ENCODE data around the gene PIBF1.
"Not testable (repeated sequence)": the region's sequence is repeated elsewhere in the genome, so short reads cannot be mapped to it uniquely, and the experiment has no call there.

The PIBF1 gene

GRCh38 chr13:73018336-73018735, 236.4 kb downstream of the PIBF1 start:
- DNase-seq (ENCODE audit: low spot score), result no peak

GRCh38 chr13:73025217-73026012, 243.5 kb downstream of the PIBF1 start:
- no peak for DNase-seq (ENCODE audit: low spot score)

- DNase-seq (ENCODE audit: low spot score), result no peak
These were observed 253.0 kb downstream of the PIBF1 start for GRCh38 chr13:73034901-73035300.

- DNase-seq (ENCODE audit: low spot score), result no peak
These were observed 253.7 kb downstream of the PIBF1 start for GRCh38 chr13:73035660-73036059.

- no peak for DNase-seq (ENCODE audit: low spot score)
These were observed 254.6 kb downstream of the PIBF1 start for GRCh38 chr13:73036566-73036965.

GRCh38 chr13:73038064-73038463, 256.1 kb downstream of the PIBF1 start:
- no peak for DNase-seq (ENCODE audit: low spot score)

GRCh38 chr13:73039201-73040108, 257.5 kb downstream of the PIBF1 start:
- no peak for DNase-seq (ENCODE audit: low spot score)

- no peak for DNase-seq (ENCODE audit: low spot score)
These were observed 258.6 kb downstream of the PIBF1 start for GRCh38 chr13:73040484-73040883.

- no peak for DNase-seq (ENCODE audit: low spot score)
These were observed 259.1 kb downstream of the PIBF1 start for GRCh38 chr13:73040968-73041596.

GRCh38 chr13:73045031-73045430, 263.1 kb downstream of the PIBF1 start:
- DNase-seq (ENCODE audit: low spot score), result no peak

GRCh38 chr13:73048615-73049014, 266.7 kb downstream of the PIBF1 start:
- DNase-seq (ENCODE audit: low spot score), result not testable (repeated sequence)

GRCh38 chr13:73054712-73055111, 272.8 kb downstream of the PIBF1 start:
- DNase-seq (ENCODE audit: low spot score), result no peak

GRCh38 chr13:73055813-73056564, 274.1 kb downstream of the PIBF1 start:
- peak; percentile 20 for DNase-seq (ENCODE audit: low spot score)

- no peak for DNase-seq (ENCODE audit: low spot score)
These were observed 274.6 kb downstream of the PIBF1 start for GRCh38 chr13:73056565-73056962.

GRCh38 chr13:73057284-73058063, 275.5 kb downstream of the PIBF1 start:
- no peak for DNase-seq (ENCODE audit: low spot score)

GRCh38 chr13:73058064-73058313, 276.1 kb downstream of the PIBF1 start:
- no peak for DNase-seq (ENCODE audit: low spot score)

- DNase-seq (ENCODE audit: low spot score), result no peak
These were observed 276.5 kb downstream of the PIBF1 start for GRCh38 chr13:73058432-73058735.

- DNase-seq (ENCODE audit: low spot score), result peak; percentile 99
These were observed 277.0 kb downstream of the PIBF1 start, which contains the start of gene KLF5 for GRCh38 chr13:73058736-73059459. TSS of gene KLF5 (plus strand) at chr13:73059005. CDS start at chr13:73059328, 323 bp downstream.

- DNase-seq (ENCODE audit: low spot score), result peak; percentile 22
These were observed 277.7 kb downstream of the PIBF1 start for GRCh38 chr13:73059460-73060250.
